ENCODE data around the gene PROK1. TPM values are rescaled to one million over a fixed set of nuclear protein-coding genes. Genes with fewer than 3 reads are reported as not detected.

The PROK1 gene
- polyA plus RNA-seq, 1 of the 3 experiments (the other 2 are of a cell fraction), result not detected

GRCh38 chr1:110407260-110408210 lies 43.4 kb upstream of the PROK1 start, which contains the start of gene LAMTOR5:
LAMTOR5 (minus strand) TSS chr1:110407694; CDS start chr1:110407620, 74 bp downstream.
- H3K4me3 ChIP-seq (ENCODE audit: low read depth in 2 of 2, low read length in 1 of 2), result peak within 1 kb of the TSS; percentile 75 to 99
- peaks cover 24 to 35% of the 10 kb centered on the region in 2 experiments for H3K36me3 ChIP-seq (replicated peaks in 1 of 2; ENCODE audit: control insufficient read depth in 1 of 2, insufficient read depth in 2 of 2, low read length in 1 of 2)
- H3K9me3 ChIP-seq, result no peaks in the 10 kb centered on the region
- DNase-seq, result peak; percentile 87
- 3% methylated on average over 28 of the region's 76 CpGs for WGBS (ENCODE audit: low lambda C conversion rate)
- peak within 1 kb of the TSS; percentile 90 for H3K4me2 ChIP-seq
- no peaks in the 10 kb centered on the region for H4K20me1 ChIP-seq (ENCODE audit: insufficient read depth)
- H3K4me1 ChIP-seq (ENCODE audit: control insufficient read depth in 1 of 2, insufficient read depth in 2 of 2, low read depth in 1 of 2, low read length in 1 of 2), result peaks cover 6 to 15% of the 10 kb centered on the region in 2 experiments; a peak in 3 of 4 replicates
- H3F3A ChIP-seq (replicated peaks; ENCODE audit: insufficient read depth), result peaks cover 4% of the 10 kb centered on the region
- H3K27me3 ChIP-seq (ENCODE audit: insufficient read depth), result no peaks in the 10 kb centered on the region
- CTCF ChIA-PET, result interaction anchor here (1.1 to 10.9 kb wide), 9 partner anchors 30 to 205 kb away, joined by 3 to 250 read pairs (median 8); partner anchors contain the start of genes KCNC4 and RBM15
- peak within 1 kb of the TSS; percentile 62 to 80 for H3K27ac ChIP-seq (ENCODE audit: low read depth in 2 of 2, low read length in 1 of 2)
- peak within 1 kb of the TSS; percentile 93 for H3K9ac ChIP-seq
- POLR2A ChIA-PET, result interaction anchor here (1.0 to 1.4 kb wide), 3 partner anchors 52 to 89 kb away, joined by 3 read pairs; partner anchors contain the start of gene RBM15
- H3K9me2 ChIP-seq, result no peaks in the 10 kb centered on the region
- peak within 1 kb of the TSS; percentile 97 for H2AFZ ChIP-seq (ENCODE audit: low read depth)
- H3K79me2 ChIP-seq (ENCODE audit: insufficient read depth), result peaks cover 35% of the 10 kb centered on the region
- TF ChIP-seq FOXM1 (IDR thresholded peaks at IDR 0.05; ENCODE audit: low read depth) (no peak), POLR2AphosphoS5 (IDR thresholded peaks at IDR 0.05; ENCODE audit: low read depth, low read length) (peak; percentile 95; the same call in 1 of the 2 replicates), RAD21 (IDR thresholded peaks at IDR 0.05; ENCODE audit: low read length) (peak; percentile 9; the same call in 1 of the 2 replicates), REST (IDR thresholded peaks at IDR 0.05; ENCODE audit: low read depth, low read length) (no peak), JUND (IDR thresholded peaks at IDR 0.05) (no peak), GABPA (IDR thresholded peaks at IDR 0.05; ENCODE audit: low read depth) (peak; percentile 86), SIN3A (IDR thresholded peaks at IDR 0.05; ENCODE audit: borderline replicate concordance, low read depth, low read length) (peak; percentile 87; the same call in 1 of the 2 replicates), TCF12 (IDR thresholded peaks at IDR 0.05) (peak; percentile 18; the same call in 1 of the 2 replicates), EP300 (IDR thresholded peaks at IDR 0.05; ENCODE audit: borderline replicate concordance in 1 of 2, low read depth in 1 of 2, low read length in 1 of 2) (0 out of 4 replicates have a peak, but pooled peaks of 1 of the 2 experiments have one; percentile 31), NRF1 (IDR thresholded peaks at IDR 0.05; ENCODE audit: low read depth, low read length) (no peak), CHD2 (IDR thresholded peaks at IDR 0.05; ENCODE audit: low read length, partially characterized antibody) (peak; percentile 80), IRF3 (IDR thresholded peaks at IDR 0.05; ENCODE audit: low read depth, low read length) (no peak), TEAD4 (IDR thresholded peaks at IDR 0.05; ENCODE audit: borderline replicate concordance, insufficient read depth) (no peak), ELF1 (IDR thresholded peaks at IDR 0.05) (peak; percentile 92), FOXJ3 (CRISPR knock-in tag; IDR thresholded peaks at IDR 0.05) (no peak; the same call in none of the 2 replicates), USF2 (IDR thresholded peaks at IDR 0.05; ENCODE audit: borderline replicate concordance, low read depth, low read length) (no peak), USF1 (IDR thresholded peaks at IDR 0.05; ENCODE audit: borderline replicate concordance, low read depth) (peak; percentile 86; the same call in 1 of the 2 replicates), MAX (IDR thresholded peaks at IDR 0.05; ENCODE audit: low read depth) (peak; percentile 95), PBX3 (IDR thresholded peaks at IDR 0.05) (peak; percentile 32; the same call in 1 of the 2 replicates), RFX5 (IDR thresholded peaks at IDR 0.05; ENCODE audit: low read length) (no peak; the same call in 1 of the 2 replicates), MXI1 (IDR thresholded peaks at IDR 0.05; ENCODE audit: low read depth, low read length) (peak; percentile 96), RXRA (IDR thresholded peaks at IDR 0.05; ENCODE audit: borderline replicate concordance, low read depth) (no peak), RCOR1 (IDR thresholded peaks at IDR 0.05; ENCODE audit: low read length) (no peak), TAF1 (IDR thresholded peaks at IDR 0.05; ENCODE audit: borderline replicate concordance, low read depth, low read length) (peak; percentile 87)
